GM12872 (cell line): ENCODE results near the gene B3GNT7.

Experiments used
- CTCF ChIP-seq: IDR thresholded peaks from 3 replicates; pipeline ENCODE4 v1.5.1; 2011; ENCODE audit warnings: low read depth, mild to moderate bottlenecking, low read length, moderate library complexity; ENCODE audit not compliant: insufficient read depth

B3GNT7 gene

GRCh38 chr2:231397011-231397927 is 1.8 kb downstream of the B3GNT7 start:
- no peak for TF ChIP-seq CTCF

- TF ChIP-seq CTCF = no peak
These were observed 2.4 kb downstream of the B3GNT7 start for GRCh38 chr2:231397928-231398294.

DNA sequence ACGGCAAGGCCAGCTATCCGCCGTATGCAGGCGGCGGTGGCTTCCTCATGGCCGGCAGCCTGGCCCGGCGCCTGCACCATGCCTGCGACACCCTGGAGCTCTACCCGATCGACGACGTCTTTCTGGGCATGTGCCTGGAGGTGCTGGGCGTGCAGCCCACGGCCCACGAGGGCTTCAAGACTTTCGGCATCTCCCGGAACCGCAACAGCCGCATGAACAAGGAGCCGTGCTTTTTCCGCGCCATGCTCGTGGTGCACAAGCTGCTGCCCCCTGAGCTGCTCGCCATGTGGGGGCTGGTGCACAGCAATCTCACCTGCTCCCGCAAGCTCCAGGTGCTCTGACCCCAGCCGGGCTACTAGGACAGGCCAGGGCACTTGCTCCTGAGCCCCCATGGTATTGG is 3.1 kb downstream of the B3GNT7 start:
- no peak for TF ChIP-seq CTCF

GRCh38 chr2:231399046-231399852 is 3.7 kb downstream of the B3GNT7 start:
- TF ChIP-seq CTCF = no peak

DNA sequence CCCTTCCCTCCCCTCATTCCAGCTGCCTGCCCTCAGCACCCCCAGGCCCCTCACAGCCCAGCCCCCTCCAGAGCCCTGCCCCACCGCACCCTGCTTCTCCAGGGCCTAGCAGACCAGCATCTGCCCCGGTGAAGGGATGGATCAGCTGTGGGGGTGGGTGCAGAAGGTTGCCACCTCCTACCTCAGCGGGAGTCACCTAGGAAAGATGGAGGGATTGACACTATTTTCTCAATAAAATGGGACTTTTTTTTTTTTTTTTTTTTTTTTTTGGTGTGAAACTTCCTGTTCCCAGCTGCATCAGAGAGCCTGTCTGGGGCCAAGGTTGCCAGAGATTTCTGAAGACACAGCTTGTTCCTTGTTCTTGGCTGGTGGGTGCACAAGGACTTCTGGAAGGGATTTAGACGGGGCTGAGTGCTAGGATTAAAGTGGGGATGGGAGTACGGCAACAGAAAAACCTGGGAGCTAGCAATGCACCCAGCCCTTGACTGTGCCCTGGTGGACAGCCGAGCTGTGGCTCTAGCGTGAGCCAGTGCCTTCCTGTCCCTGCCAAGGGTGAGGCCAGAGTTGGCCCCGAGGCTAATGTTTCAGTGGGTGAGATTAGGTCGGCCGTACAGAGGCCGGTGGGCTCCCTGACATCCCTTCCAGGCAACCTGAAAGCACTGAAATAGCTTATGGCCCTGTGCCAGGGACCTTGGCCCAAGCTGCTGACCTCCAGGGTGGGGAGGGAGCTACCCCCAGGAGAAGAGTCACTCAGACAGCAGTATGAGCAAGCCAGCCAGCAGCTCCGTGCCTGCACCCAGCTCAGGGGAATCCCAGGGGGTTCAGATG is 4.6 kb downstream of the B3GNT7 start:
- TF ChIP-seq CTCF = no peak

GRCh38 chr2:231405601-231406367 is 10.3 kb downstream of the B3GNT7 start:
- TF ChIP-seq CTCF = 0 out of 3 replicates have a peak, but pooled peaks have one; percentile 38
